NCI-H748 treated with DMSO at 0.1 percent for 48 hours (cell line): Measurements from ENCODE around the gene EHD2.
A peak's percentile ranks its signal among the peaks of the same experiment; 100 is the strongest.
"Not testable (repeated sequence)": the region's sequence is repeated elsewhere in the genome, so short reads cannot be mapped to it uniquely, and the experiment has no call there.

Source experiments
- DNase-seq: peaks from one replicate; lab custom pipeline; 2025; lab: John Stamatoyannopoulos, UW

The EHD2 gene

GRCh38 chr19:47771291-47771690 is 58.1 kb downstream of the EHD2 start:
- not testable (repeated sequence) for DNase-seq

DNA sequence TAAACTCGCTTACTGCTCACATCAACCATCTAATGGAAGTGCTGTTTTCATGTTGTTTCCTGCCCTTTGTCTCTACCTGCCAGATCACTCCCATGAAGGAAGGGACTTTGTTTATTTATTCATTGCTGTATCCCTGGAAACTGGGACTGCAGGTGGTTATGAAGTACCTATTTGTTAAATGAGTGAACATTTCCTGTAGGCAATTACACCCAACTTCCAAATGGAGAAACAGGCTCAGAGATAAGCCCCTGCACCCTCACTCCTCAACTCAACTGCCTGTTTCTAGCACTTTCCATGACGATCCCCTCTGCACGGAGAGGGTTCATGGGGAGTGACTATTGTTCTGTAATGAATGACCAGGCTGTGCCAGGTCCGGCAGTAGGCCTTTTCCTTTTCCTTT is 63.3 kb downstream of the EHD2 start:
- peak; percentile 99 for DNase-seq

DNA sequence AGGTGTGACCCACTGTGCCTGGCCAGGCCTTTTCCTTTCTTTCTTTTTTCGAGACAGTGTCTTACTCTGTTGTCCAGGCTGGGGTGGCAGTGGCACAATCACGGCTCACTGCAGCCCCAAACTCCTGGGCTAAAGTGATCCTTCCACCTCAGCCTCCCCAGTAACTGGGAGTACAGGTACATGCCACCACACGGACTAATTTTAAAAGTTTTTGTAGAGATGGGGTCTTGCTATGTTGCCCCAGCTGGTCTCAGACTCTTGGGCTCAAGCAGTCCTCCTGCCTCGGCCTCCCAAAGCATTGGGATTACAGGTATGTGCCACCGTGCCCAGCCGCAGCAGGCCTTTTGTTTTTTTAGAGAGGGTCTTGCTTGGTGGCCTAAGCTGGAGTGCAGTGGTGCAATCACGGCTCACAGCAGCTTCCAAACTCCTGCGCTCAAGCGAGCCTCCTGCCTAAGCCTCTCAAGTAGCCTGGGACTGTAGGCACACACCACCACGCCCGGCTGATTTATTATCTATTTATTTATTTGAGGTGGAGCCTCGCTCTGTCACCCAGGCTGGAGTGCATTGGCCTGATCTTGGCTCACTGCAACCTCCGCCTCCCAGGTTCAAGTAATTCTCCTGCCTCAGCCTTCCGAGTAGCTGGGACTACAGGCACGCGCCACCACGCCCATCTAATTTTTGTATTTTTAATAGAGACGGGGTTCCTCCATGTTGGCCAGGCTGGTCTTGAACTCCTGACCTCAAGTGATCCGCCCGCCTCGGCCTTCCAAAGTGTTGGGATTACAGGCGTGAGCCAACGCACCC is 64.2 kb downstream of the EHD2 start:
- not testable (repeated sequence) for DNase-seq

DNA sequence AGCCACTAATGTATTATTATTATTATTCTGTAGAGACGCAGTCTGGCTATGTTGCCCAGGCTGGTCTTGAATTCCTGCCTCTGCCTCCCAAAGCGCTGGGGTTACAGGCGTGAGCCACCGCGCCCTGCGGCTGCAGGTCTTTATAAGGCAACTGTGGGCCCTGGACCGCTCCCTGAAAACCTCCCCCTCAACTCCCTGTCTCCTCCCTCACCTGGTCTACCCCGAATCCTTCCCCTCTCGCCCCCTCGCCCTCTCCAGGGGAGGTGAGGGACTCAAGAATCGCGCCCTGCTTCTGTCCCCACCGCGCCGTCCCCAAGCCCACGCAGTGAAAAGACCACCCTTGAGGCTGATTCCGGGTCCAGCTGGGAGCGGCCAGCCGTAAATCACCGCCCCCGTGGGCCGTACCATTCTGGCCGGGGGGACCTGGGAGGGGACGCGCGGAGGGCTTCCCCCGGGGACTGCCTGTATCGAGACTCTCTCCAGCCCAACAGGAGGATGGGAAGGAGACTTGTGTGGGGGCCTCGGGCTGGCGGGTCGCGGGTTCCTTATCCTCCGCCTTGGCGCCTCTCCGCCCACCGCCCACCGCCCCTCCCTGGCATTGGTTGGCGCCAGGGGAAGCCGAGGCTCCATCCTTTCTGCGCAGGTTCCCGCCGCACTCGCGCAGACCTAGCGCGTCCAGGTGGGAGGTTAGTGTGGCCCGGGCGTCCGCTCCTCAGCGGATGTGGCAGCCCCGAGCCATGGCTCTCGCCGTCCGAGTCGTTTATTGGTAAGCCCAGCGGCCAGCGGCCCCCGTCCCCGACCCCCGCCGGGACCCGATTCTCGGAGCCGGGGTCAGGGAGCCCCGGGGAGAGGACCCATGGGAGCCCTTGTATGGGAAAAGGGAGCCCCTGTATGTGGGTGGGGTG is 65.1 kb downstream of the EHD2 start, which contains the start of gene SELENOW:
SELENOW (plus strand) TSS at position 655 of the 905 bp plus-strand sequence; CDS start at position 738, 83 bp downstream.
- peak; percentile 84 for DNase-seq

GRCh38 chr19:47778954-47779351 is 65.7 kb downstream of the EHD2 start:
- DNase-seq: no peak

DNA sequence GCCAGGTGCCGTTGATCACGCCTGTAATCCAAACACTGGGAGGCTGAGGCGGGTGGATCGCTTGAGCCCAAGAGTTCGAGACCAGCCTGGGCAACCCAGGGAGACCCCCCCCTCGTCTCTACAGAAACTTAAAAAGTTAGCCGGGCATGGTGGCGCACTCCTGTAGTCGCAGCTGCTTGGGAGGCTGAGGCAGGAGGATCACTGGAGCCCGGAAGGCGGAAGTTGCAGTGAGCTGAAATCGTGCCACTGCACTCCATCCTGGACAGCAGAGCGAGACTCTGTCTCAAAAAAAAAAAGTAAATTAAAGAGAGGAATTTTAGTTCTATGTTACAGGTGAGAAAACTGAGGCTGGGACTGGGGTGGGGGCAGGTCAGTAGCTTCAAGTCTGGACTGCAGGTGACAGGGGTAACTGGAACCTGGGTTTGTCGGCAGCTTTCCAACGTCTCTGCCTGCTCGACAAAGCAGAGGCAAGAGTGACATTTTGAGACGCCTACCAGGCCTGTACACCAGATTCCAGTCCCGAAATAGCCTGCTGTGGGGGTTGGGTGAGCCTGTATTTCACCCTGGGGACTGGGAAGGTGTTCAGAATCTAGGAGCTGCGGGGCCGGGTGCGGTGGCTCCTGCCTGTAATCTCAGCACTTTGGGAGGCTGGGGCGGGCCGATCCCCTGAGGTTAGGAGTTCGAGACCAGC is 66.4 kb downstream of the EHD2 start:
- DNase-seq: no peak

GRCh38 chr19:47780215-47780551 is 67.0 kb downstream of the EHD2 start:
- DNase-seq: no peak

DNA sequence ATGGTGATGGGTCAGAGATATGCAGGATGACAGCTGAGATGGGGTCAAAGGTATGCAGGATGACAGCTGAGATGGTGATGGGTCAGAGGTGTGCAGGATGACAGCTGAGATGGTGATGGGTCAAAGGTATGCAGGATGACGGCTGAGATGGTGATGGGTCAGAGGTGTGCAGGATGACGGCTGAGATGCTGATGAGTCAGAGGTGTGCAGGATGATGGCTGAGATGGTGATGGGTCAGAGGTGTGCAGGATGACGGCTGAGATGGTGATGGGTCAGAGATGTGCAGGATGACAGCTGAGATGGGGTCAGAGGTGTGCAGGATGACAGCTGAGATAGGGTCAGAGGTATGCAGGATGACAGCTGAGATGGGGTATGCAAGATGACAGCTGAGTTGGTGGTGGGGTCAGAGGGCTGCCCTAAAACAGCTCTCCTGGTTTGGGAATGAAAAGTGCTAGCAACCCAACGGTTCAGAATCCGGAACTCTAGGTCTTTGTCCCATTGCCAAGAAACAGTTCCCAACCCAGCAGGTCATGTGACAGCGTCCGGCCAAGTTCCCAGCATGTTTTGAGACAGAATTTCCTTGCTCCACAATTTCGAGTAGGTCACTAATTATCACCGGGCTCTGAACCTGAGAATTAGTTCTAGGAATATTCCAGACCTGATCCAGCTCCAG is 68.5 kb downstream of the EHD2 start:
- no peak for DNase-seq

- no peak for DNase-seq
Measured at GRCh38 chr19:47786566-47786965, 73.3 kb downstream of the EHD2 start.

DNA sequence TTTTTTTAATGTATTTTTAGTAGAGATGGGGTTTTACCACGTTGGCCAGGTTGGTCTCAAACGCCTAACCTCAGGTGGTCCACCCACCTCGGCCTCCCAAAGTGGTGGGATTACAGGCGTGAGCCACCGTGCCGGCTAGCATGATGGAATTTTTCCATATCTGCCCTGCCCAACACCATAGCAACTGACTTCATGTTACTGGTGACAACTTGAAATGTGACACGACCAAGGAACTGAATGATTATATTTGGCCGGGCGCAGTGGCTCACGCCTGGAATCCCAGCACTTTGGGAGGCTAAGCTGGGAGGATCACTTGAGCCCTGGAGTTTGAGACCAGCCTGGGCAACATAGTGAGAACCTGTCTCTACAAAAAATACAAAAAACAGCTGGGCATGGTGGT is 74.1 kb downstream of the EHD2 start:
- not testable (repeated sequence) for DNase-seq

DNA sequence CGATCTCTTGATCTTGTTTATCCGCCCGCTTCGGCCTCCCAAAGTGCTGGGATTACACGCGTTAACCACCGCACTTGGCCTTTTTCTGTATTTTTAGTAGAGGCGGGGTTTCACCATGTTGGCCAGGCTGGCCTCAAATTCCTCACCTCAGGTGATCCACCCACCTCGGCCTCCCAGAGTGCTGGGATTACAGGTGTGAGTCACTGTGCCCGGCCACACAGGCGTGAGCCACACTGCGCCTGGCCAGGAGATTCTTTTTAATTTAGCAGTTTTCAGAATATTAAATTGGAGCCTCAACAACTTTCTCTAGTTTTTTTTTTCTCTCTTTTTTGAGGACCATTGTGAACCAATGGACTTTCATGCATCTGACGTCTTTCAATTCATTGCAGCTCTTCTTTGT is 76.6 kb downstream of the EHD2 start:
- not testable (repeated sequence) for DNase-seq

DNA sequence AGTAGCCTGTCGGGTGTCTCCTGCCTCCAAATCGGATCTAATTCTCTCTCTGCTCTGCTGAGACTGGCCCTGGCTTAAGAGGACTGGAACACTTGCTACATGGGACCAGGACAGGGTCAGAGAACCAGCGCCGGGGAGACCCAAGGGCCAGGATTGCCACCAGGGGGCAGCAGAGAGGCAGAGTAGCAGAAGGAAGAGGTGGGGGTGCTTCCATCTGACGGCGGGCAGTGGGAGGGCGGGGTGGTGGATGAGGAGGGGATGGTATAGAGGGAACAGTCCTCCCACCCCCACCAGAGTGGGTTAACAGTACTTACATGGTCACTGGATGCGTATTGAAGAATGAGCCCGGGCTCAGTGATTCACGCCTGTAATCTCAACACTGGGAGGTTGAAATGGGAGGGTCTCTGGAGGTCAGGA is 77.2 kb downstream of the EHD2 start:
- DNase-seq: peak; percentile 49

DNA sequence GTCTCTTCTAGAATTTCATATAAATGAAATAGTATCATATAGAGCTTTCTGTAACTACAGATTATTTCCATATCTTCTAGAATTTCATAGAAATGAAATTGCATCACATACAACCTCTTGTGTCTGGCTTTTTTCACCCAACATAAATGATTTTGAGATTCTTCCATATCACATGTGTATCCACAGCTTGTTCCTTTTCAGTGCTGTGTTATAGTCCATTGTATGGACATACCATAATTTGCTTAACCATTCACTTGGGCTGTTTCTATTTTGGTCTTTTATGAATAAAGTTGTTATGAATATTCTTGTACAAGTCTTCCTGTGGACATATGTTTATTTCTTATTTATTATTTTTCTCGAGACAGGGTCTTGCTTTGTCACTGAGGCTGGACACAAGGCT is 79.4 kb downstream of the EHD2 start:
- no peak for DNase-seq
